GM12878 (cell line): ENCODE results near the gene TARDBP. TPM values are rescaled to one million over a fixed set of nuclear protein-coding genes. Genes with fewer than 3 reads are reported as not detected.

Experiments
- BACH1 ChIP-seq: fragments of 450-650 bp; IDR thresholded peaks from 2 replicates; pipeline ENCODE4 v1.6.1; 2017; ENCODE audit warnings: mild to moderate bottlenecking, borderline replicate concordance
- CEBPB ChIP-seq, 2 experiments: fragments of 150-350 bp in 1 of 2; IDR thresholded peaks; 2 replicates each; pipeline ENCODE4 v1.6.1; 2012 to 2014; ENCODE audit warnings: low read depth in 2 of 2, low read length in 2 of 2, borderline replicate concordance in 1 of 2, inconsistent platforms in 1 of 2
- CREB1 ChIP-seq: IDR thresholded peaks from 2 replicates; pipeline ENCODE4 v1.6.1; 2012; ENCODE audit warnings: low read depth, mild to moderate bottlenecking, inconsistent platforms
- EP300 ChIP-seq, 2 experiments: fragments of 150-350 bp in 1 of 2; IDR thresholded peaks; 2 replicates each; pipeline ENCODE4 v1.6.1; 2011 to 2012; ENCODE audit warnings: low read depth in 2 of 2, low read length in 2 of 2, borderline replicate concordance in 1 of 2, improper control_type of control experiment in 1 of 2, inconsistent platforms in 1 of 2; ENCODE audit not compliant: control insufficient read depth in 1 of 2
- FOS ChIP-seq: IDR thresholded peaks from 3 replicates; pipeline ENCODE4 v1.6.1; 2011; ENCODE audit warnings: borderline replicate concordance; ENCODE audit not compliant: insufficient read length; ENCODE audit errors: extremely low read depth
- GATAD2B ChIP-seq: fragments of 450-650 bp; conservative IDR thresholded peaks from 2 replicates; pipeline ENCODE4 v1.6.1; 2017; ENCODE audit warnings: low read depth, mild to moderate bottlenecking, moderate library complexity
- JUND ChIP-seq: IDR thresholded peaks from 2 replicates; pipeline ENCODE4 v1.6.1; 2012; ENCODE audit warnings: low read depth, mild to moderate bottlenecking, low read length, improper control_type of control experiment, moderate library complexity
- NR2C1 ChIP-seq: fragments of 450-650 bp; IDR thresholded peaks from 2 replicates; pipeline ENCODE4 v1.6.1; 2017; ENCODE audit warnings: antibody characterized with exemption, mild to moderate bottlenecking, moderate library complexity
- TCF3 ChIP-seq: IDR thresholded peaks from 2 replicates; pipeline ENCODE4 v1.6.1; 2012; ENCODE audit warnings: low read depth, mild to moderate bottlenecking, low read length, borderline replicate concordance; ENCODE audit not compliant: insufficient read depth
- ZNF24 ChIP-seq: fragments of 450-650 bp; IDR thresholded peaks from 2 replicates; pipeline ENCODE4 v1.6.1; 2017; ENCODE audit warnings: antibody characterized with exemption, mild to moderate bottlenecking
- polyA plus RNA-seq, 11 experiments: library from polyadenylated mRNA; depleted of rRNA in 4 of 11; unstranded in 6 of 11; stranded (reverse) in 5 of 11; fragments of >200 nt; fragmentation: Nextera tagmentation in 4 of 11; fragmentation: Illumina TruSeq in 1 of 11; extraction: Ambion mirVana in 4 of 11; extraction: Trizol in 1 of 11; gene quantifications; 1 replicate in 1 of 11; 2 replicates in 10 of 11; pipeline versions ENCODE4 v1.2.1 to v1.2.3, GENCODE V29; 2011 to 2016; ENCODE audit warnings: inconsistent platforms in 2 of 11, missing spikeins in 2 of 11, low read depth in 1 of 11
- total RNA-seq, 4 experiments: library from RNA; depleted of rRNA in 3 of 4; stranded (reverse); fragments of >200 nt in 3 of 4; fragmentation: Illumina TruSeq in 1 of 4; extraction: Trizol in 1 of 4; gene quantifications; 2 replicates each; pipeline versions ENCODE4 v1.2.1 to v1.2.3, GENCODE V29; 2013 to 2021
- TF ChIP-seq, protein P1 (sequence below): IDR thresholded peaks from 2 replicates; pipeline ENCODE4 v1.6.1; 2012; ENCODE audit warnings: low read depth, low read length, improper control_type of control experiment
- TF ChIP-seq, protein P2 (sequence below): fragments of 450-650 bp; IDR thresholded peaks from 2 replicates; pipeline ENCODE4 v1.6.1; 2016; ENCODE audit warnings: mild to moderate bottlenecking
- TF ChIP-seq, protein P3 (sequence below): IDR thresholded peaks from 2 replicates; pipeline ENCODE4 v1.6.1; 2011; ENCODE audit warnings: low read depth, mild to moderate bottlenecking, low read length, moderate library complexity, borderline replicate concordance; ENCODE audit errors: extremely low read depth
- TF ChIP-seq, protein P4 (sequence below): fragments of 450-650 bp; IDR thresholded peaks from 2 replicates; pipeline ENCODE4 v1.6.1; 2017; ENCODE audit warnings: mild to moderate bottlenecking, low read depth, inconsistent platforms; ENCODE audit not compliant: poor library complexity, severe bottlenecking
- TF ChIP-seq, protein P5 (sequence below): fragments of 450-650 bp; IDR thresholded peaks from 2 replicates; pipeline ENCODE4 v1.6.1; 2016; ENCODE audit warnings: mild to moderate bottlenecking, moderate library complexity, borderline replicate concordance
- TF ChIP-seq, protein P6 (sequence below), 3 experiments: IDR thresholded peaks in 2 of 3; conservative IDR thresholded peaks in 1 of 3; 2 replicates each; pipeline ENCODE4 v1.5.1; 2011; ENCODE audit warnings: low read depth in 3 of 3, low read length in 3 of 3, mild to moderate bottlenecking in 3 of 3, control low read depth in 2 of 3, moderate library complexity in 2 of 3, inconsistent platforms in 1 of 3, mixed read lengths in 1 of 3; ENCODE audit not compliant: control insufficient read depth in 2 of 3, insufficient read depth in 1 of 3; ENCODE audit errors: extremely low read depth in 1 of 3

Gene TARDBP
- total and polyA plus RNA-seq, 10 of the 15 experiments (the other 5 are each of a cell fraction or from before 2014, with no cell fraction given), result 55.6 to 318 (median 192) TPM

DNA sequence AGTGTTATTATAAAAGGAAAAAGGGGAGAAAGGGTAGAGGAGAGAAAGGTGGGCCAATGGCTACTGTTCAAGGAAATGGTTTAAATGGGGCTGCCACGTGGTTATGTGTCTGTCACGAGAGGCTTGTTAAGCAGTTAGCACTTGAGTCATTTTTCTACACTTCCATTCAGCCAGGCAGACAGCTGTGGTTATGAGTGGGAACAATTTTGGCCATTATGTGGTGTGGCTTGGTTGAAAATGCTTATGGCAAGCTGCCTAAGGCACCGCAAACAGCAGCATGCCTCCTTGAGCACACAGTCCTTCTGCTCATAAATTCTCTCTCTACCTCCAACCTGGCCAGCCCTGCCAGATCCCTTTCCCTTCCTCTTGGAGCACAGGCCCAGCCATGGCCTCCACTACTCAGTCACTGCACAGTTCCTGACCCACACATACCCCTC, 50.5 kb downstream of the TARDBP start (continued):
- peak; percentile 53; the same call in 1 of the 2 replicates for TF ChIP-seq ZNF24
- TF ChIP-seq, protein P1, sequence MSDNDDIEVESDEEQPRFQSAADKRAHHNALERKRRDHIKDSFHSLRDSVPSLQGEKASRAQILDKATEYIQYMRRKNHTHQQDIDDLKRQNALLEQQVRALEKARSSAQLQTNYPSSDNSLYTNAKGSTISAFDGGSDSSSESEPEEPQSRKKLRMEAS, result peak; percentile 91
- peak; percentile 72 for TF ChIP-seq TCF3
- peak; percentile 62; the same call in 1 of the 2 replicates for TF ChIP-seq JUND
- TF ChIP-seq, protein P2, sequence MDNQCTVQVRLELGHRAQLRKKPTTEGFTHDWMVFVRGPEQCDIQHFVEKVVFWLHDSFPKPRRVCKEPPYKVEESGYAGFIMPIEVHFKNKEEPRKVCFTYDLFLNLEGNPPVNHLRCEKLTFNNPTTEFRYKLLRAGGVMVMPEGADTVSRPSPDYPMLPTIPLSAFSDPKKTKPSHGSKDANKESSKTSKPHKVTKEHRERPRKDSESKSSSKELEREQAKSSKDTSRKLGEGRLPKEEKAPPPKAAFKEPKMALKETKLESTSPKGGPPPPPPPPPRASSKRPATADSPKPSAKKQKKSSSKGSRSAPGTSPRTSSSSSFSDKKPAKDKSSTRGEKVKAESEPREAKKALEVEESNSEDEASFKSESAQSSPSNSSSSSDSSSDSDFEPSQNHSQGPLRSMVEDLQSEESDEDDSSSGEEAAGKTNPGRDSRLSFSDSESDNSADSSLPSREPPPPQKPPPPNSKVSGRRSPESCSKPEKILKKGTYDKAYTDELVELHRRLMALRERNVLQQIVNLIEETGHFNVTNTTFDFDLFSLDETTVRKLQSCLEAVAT, result peak; percentile 98
- TF ChIP-seq CEBPB (IDR thresholded peaks at IDR 0.05; ENCODE audit: borderline replicate concordance in 1 of 2, low read depth in 2 of 2, low read length in 2 of 2), result no peak
- TF ChIP-seq CREB1, result peak; percentile 43; the same call in 1 of the 2 replicates
- TF ChIP-seq GATAD2B, result peak; percentile 52; the same call in 1 of the 2 replicates
- peak; percentile 93 for TF ChIP-seq BACH1
- TF ChIP-seq, protein P3, sequence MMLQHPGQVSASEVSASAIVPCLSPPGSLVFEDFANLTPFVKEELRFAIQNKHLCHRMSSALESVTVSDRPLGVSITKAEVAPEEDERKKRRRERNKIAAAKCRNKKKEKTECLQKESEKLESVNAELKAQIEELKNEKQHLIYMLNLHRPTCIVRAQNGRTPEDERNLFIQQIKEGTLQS, result no peak
- TF ChIP-seq, protein P4, sequence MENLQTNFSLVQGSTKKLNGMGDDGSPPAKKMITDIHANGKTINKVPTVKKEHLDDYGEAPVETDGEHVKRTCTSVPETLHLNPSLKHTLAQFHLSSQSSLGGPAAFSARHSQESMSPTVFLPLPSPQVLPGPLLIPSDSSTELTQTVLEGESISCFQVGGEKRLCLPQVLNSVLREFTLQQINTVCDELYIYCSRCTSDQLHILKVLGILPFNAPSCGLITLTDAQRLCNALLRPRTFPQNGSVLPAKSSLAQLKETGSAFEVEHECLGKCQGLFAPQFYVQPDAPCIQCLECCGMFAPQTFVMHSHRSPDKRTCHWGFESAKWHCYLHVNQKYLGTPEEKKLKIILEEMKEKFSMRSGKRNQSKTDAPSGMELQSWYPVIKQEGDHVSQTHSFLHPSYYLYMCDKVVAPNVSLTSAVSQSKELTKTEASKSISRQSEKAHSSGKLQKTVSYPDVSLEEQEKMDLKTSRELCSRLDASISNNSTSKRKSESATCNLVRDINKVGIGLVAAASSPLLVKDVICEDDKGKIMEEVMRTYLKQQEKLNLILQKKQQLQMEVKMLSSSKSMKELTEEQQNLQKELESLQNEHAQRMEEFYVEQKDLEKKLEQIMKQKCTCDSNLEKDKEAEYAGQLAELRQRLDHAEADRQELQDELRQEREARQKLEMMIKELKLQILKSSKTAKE, result peak; percentile 99
- no peak for TF ChIP-seq FOS
- TF ChIP-seq EP300 (IDR thresholded peaks at IDR 0.05; ENCODE audit: borderline replicate concordance in 1 of 2, control insufficient read depth in 1 of 2, low read depth in 2 of 2, low read length in 2 of 2), result peak; percentile 84 to 88
- TF ChIP-seq, protein P5, sequence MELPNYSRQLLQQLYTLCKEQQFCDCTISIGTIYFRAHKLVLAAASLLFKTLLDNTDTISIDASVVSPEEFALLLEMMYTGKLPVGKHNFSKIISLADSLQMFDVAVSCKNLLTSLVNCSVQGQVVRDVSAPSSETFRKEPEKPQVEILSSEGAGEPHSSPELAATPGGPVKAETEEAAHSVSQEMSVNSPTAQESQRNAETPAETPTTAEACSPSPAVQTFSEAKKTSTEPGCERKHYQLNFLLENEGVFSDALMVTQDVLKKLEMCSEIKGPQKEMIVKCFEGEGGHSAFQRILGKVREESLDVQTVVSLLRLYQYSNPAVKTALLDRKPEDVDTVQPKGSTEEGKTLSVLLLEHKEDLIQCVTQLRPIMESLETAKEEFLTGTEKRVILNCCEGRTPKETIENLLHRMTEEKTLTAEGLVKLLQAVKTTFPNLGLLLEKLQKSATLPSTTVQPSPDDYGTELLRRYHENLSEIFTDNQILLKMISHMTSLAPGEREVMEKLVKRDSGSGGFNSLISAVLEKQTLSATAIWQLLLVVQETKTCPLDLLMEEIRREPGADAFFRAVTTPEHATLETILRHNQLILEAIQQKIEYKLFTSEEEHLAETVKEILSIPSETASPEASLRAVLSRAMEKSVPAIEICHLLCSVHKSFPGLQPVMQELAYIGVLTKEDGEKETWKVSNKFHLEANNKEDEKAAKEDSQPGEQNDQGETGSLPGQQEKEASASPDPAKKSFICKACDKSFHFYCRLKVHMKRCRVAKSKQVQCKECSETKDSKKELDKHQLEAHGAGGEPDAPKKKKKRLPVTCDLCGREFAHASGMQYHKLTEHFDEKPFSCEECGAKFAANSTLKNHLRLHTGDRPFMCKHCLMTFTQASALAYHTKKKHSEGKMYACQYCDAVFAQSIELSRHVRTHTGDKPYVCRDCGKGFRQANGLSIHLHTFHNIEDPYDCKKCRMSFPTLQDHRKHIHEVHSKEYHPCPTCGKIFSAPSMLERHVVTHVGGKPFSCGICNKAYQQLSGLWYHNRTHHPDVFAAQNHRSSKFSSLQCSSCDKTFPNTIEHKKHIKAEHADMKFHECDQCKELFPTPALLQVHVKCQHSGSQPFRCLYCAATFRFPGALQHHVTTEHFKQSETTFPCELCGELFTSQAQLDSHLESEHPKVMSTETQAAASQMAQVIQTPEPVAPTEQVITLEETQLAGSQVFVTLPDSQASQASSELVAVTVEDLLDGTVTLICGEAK, result no peak
- no peak for TF ChIP-seq NR2C1
- TF ChIP-seq, protein P6, sequence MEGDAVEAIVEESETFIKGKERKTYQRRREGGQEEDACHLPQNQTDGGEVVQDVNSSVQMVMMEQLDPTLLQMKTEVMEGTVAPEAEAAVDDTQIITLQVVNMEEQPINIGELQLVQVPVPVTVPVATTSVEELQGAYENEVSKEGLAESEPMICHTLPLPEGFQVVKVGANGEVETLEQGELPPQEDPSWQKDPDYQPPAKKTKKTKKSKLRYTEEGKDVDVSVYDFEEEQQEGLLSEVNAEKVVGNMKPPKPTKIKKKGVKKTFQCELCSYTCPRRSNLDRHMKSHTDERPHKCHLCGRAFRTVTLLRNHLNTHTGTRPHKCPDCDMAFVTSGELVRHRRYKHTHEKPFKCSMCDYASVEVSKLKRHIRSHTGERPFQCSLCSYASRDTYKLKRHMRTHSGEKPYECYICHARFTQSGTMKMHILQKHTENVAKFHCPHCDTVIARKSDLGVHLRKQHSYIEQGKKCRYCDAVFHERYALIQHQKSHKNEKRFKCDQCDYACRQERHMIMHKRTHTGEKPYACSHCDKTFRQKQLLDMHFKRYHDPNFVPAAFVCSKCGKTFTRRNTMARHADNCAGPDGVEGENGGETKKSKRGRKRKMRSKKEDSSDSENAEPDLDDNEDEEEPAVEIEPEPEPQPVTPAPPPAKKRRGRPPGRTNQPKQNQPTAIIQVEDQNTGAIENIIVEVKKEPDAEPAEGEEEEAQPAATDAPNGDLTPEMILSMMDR (IDR thresholded peaks at IDR 0.05 in 2 of 3, conservative IDR thresholded peaks at IDR 0.05 in 1 of 3; ENCODE audit: control insufficient read depth in 2 of 3, extremely low read depth in 1 of 3, insufficient read depth in 1 of 3, low read depth in 3 of 3, low read length in 3 of 3), result no peak
